ENCODE data around the gene CDS1.
"Not testable (repeated sequence)": the region's sequence is repeated elsewhere in the genome, so short reads cannot be mapped to it uniquely, and the experiment has no call there.

Gene CDS1

GRCh38 chr4:84582988-84583875 is at the start of gene CDS1:
Gene CDS1, plus strand, starts transcription at chr4:84583127. Its CDS starts 275 bp downstream, at chr4:84583402.
- peak; percentile 51 for DNase-seq (ENCODE audit: low spot score)

GRCh38 chr4:84535901-84536300 is 47.0 kb upstream of the CDS1 start:
- DNase-seq (ENCODE audit: low spot score), result no peak

- no peak for DNase-seq (ENCODE audit: low spot score)
Measured at GRCh38 chr4:84545093-84545492, 37.8 kb upstream of the CDS1 start.

GRCh38 chr4:84547211-84547610 is 35.7 kb upstream of the CDS1 start:
- no peak for DNase-seq (ENCODE audit: low spot score)

- not testable (repeated sequence) for DNase-seq (ENCODE audit: low spot score)
Measured at GRCh38 chr4:84549191-84549590, 33.7 kb upstream of the CDS1 start.

GRCh38 chr4:84562156-84562555 is 20.8 kb upstream of the CDS1 start:
- no peak for DNase-seq (ENCODE audit: low spot score)

- DNase-seq (ENCODE audit: low spot score), result no peak
Measured at GRCh38 chr4:84563002-84563401, 19.9 kb upstream of the CDS1 start.

- no peak for DNase-seq (ENCODE audit: low spot score)
Measured at GRCh38 chr4:84565951-84566350, 17.0 kb upstream of the CDS1 start.

GRCh38 chr4:84568496-84568895 is 14.4 kb upstream of the CDS1 start:
- no peak for DNase-seq (ENCODE audit: low spot score)

GRCh38 chr4:84569009-84569408 is 13.9 kb upstream of the CDS1 start:
- no peak for DNase-seq (ENCODE audit: low spot score)

GRCh38 chr4:84573385-84574068 is 9.4 kb upstream of the CDS1 start:
- no peak for DNase-seq (ENCODE audit: low spot score)

- DNase-seq (ENCODE audit: low spot score), result no peak
Measured at GRCh38 chr4:84574069-84574720, 8.7 kb upstream of the CDS1 start.

GRCh38 chr4:84578540-84579402 is 4.2 kb upstream of the CDS1 start:
- no peak for DNase-seq (ENCODE audit: low spot score)

- DNase-seq (ENCODE audit: low spot score), result peak; percentile 25
Measured at GRCh38 chr4:84579403-84579776, 3.5 kb upstream of the CDS1 start.

GRCh38 chr4:84582302-84582987 is 482 bp upstream of the CDS1 start:
- peak; percentile 95 for DNase-seq (ENCODE audit: low spot score)

- no peak for DNase-seq (ENCODE audit: low spot score)
Measured at GRCh38 chr4:84583876-84584380, 1.0 kb downstream of the CDS1 start.

- no peak for DNase-seq (ENCODE audit: low spot score)
Measured at GRCh38 chr4:84585251-84585650, 2.3 kb downstream of the CDS1 start.

GRCh38 chr4:84594724-84595123 is 11.8 kb downstream of the CDS1 start:
- no peak for DNase-seq (ENCODE audit: low spot score)

- peak; percentile 42 for DNase-seq (ENCODE audit: low spot score)
Measured at GRCh38 chr4:84596826-84597225, 13.9 kb downstream of the CDS1 start.

- DNase-seq (ENCODE audit: low spot score), result no peak
Measured at GRCh38 chr4:84597450-84597849, 14.5 kb downstream of the CDS1 start.

GRCh38 chr4:84606645-84607044 is 23.7 kb downstream of the CDS1 start:
- no peak for DNase-seq (ENCODE audit: low spot score)
